GM23248 (cell line): ENCODE measurements around the gene EFNA2. TPM values are rescaled to one million over a fixed set of nuclear protein-coding genes. Genes with fewer than 3 reads are reported as not detected.
"Not testable (repeated sequence)": the region's sequence is repeated elsewhere in the genome, so short reads cannot be mapped to it uniquely, and the experiment has no call there.

ENCODE experiments used
- DNase-seq: peaks from one replicate; pipeline ENCODE4 v3.0.0-alpha.2; 2015
- H2AFZ ChIP-seq: fragments of 200-600 bp; sonication (generic); 2 replicates; pipeline ENCODE4 v1.6.1; 2016; ENCODE audit warnings: antibody characterized with exemption
- H3F3A ChIP-seq: fragments of 200-600 bp; sonication (generic); 2 replicates; pipeline ENCODE4 v1.6.1; 2016; ENCODE audit warnings: mild to moderate bottlenecking, antibody characterized with exemption, mixed run types; ENCODE audit not compliant: insufficient read depth
- H3K27ac ChIP-seq: fragments of 200-600 bp; sonication (generic); 2 replicates; pipeline ENCODE4 v1.5.1; 2016; ENCODE audit warnings: mild to moderate bottlenecking
- H3K27me3 ChIP-seq: fragments of 200-600 bp; sonication (generic); replicated peaks from 2 replicates; pipeline ENCODE4 v1.6.1; 2016; ENCODE audit warnings: mild to moderate bottlenecking; ENCODE audit not compliant: insufficient read depth
- H3K36me3 ChIP-seq: fragments of 200-600 bp; sonication (generic); 2 replicates; pipeline ENCODE4 v1.6.1; 2016; ENCODE audit warnings: low read depth, mild to moderate bottlenecking
- H3K4me1 ChIP-seq: fragments of 200-600 bp; sonication (generic); 2 replicates; pipeline ENCODE4 v1.6.1; 2016; ENCODE audit warnings: mild to moderate bottlenecking; ENCODE audit not compliant: insufficient read depth
- H3K4me2 ChIP-seq: fragments of 200-600 bp; sonication (generic); one replicate; pipeline ENCODE4 v1.6.1; 2016; ENCODE audit warnings: mild to moderate bottlenecking; ENCODE audit not compliant: unreplicated experiment
- H3K4me3 ChIP-seq: fragments of 200-600 bp; sonication (generic); 2 replicates; pipeline ENCODE4 v1.5.1; 2016; ENCODE audit warnings: mild to moderate bottlenecking
- H3K79me2 ChIP-seq: fragments of 200-600 bp; sonication (generic); 2 replicates; pipeline ENCODE4 v1.6.1; 2016; ENCODE audit warnings: mild to moderate bottlenecking; ENCODE audit not compliant: insufficient read depth
- H3K9ac ChIP-seq: fragments of 200-600 bp; sonication (generic); 2 replicates; pipeline ENCODE4 v1.6.1; 2016; ENCODE audit warnings: mild to moderate bottlenecking
- H3K9me2 ChIP-seq: fragments of 200-600 bp; sonication (generic); 2 replicates; pipeline ENCODE4 v1.6.1; 2016; ENCODE audit warnings: mixed run types, mild to moderate bottlenecking, moderate library complexity; ENCODE audit not compliant: insufficient read depth
- H3K9me3 ChIP-seq: fragments of 200-600 bp; sonication (generic); one replicate; pipeline ENCODE4 v1.6.1; 2017; ENCODE audit warnings: low read depth
- H4K20me1 ChIP-seq: fragments of 200-600 bp; sonication (generic); 2 replicates; pipeline ENCODE4 v1.6.0; 2016; ENCODE audit not compliant: insufficient read depth
- EZH2 ChIP-seq: fragments of 200-600 bp; sonication (generic); IDR thresholded peaks from 2 replicates; pipeline ENCODE4 v1.6.1; 2018; ENCODE audit warnings: antibody characterized with exemption, mild to moderate bottlenecking; ENCODE audit not compliant: insufficient read depth, poor library complexity, severe bottlenecking
- EZH2phosphoT487 ChIP-seq: fragments of 200-600 bp; sonication (generic); IDR thresholded peaks from 2 replicates; pipeline ENCODE4 v1.6.1; 2018; ENCODE audit warnings: antibody characterized with exemption, moderate library complexity, mild to moderate bottlenecking, low read depth; ENCODE audit not compliant: insufficient read depth
- WGBS, 2 experiments: methylation state at CpG; one replicate each; pipeline ENCODE4 v1.1.6; 2015 to 2017; ENCODE audit warnings: low lambda C conversion rate in 2 of 2, low coverage in 1 of 2; ENCODE audit errors: missing lambda C conversion rate in 2 of 2; 5-methylcytosine and 5-hydroxymethylcytosine counted together
- in situ Hi-C: fragments of 300-500 bp; cut with MboI; formaldehyde crosslinking; loops from 2 replicates; pipeline ENCODE4 v1.15.0; 2020
- polyA plus RNA-seq: library from polyadenylated mRNA; unstranded; fragments of >200 nt; fragmentation: Nextera tagmentation; extraction: Ambion mirVana; gene quantifications from 2 replicates; pipeline ENCODE4 v1.2.1, GENCODE V29; 2016
- total RNA-seq: library from RNA; depleted of rRNA; stranded (reverse); fragments of >200 nt; shearing (Covaris generic); gene quantifications from 2 replicates; pipeline ENCODE4 v1.2.3, GENCODE V29; 2014

Gene EFNA2
- total and polyA plus RNA-seq, 2 experiments from 2014 or later, result not detected

- peaks cover 16% of the 10 kb centered on the region; the same call in 1 of the 2 replicates for H3K27me3 ChIP-seq
- H4K20me1 ChIP-seq, result no peaks in the 10 kb centered on the region
- H2AFZ ChIP-seq, result peak overlapping the region; percentile 60; the same call in 1 of the 2 replicates
- WGBS, 2 experiments, result 10 to 13% methylated on average over 42 to 58 of the region's 58 CpGs
- H3K4me2 ChIP-seq, result peak overlapping the region; percentile 44
- H3K9me3 ChIP-seq, result no peaks in the 10 kb centered on the region
- H3K4me3 ChIP-seq, result peak overlapping the region; percentile 48
- no peaks in the 10 kb centered on the region for H3K9me2 ChIP-seq
- H3K27ac ChIP-seq, result no peak overlapping the region
- peak; percentile 75 for DNase-seq
- in situ Hi-C loops, result no loop called here
- no peak overlapping the region for H3K9ac ChIP-seq
- no peaks in the 10 kb centered on the region for H3K79me2 ChIP-seq
- H3K36me3 ChIP-seq, result no peaks in the 10 kb centered on the region
- no peaks in the 10 kb centered on the region for H3F3A ChIP-seq
- H3K4me1 ChIP-seq, result no peaks in the 10 kb centered on the region
- TF ChIP-seq EZH2phosphoT487 (no peak), EZH2 (no peak)
Observed at GRCh38 chr19:1315470-1316166, 29.9 kb downstream of the EFNA2 start.

DNA sequence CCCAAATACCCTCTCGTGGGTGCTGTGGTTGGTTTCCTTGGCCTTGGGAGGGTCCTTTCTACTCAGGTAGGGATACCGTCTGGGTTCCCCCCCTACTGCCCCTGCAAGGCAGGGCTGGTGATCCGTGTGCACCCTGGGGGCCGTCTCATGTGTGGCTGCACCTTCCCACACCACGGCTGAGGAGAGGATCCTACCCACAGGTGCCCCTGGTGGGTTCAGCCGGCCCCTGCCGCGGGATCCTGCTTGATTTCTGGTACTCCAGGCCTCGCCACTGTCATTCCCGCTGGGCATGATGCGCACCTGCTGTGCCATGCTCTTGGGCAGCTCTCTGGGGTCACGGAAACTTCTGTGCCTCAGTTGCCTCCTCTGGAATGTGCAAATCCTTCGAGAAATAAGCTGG, 30.8 kb downstream of the EFNA2 start:
- Histone ChIP-seq H3K4me1 (no peaks in the 10 kb centered on the region), H3K27me3 (peaks cover 16% of the 10 kb centered on the region; the same call in 1 of the 2 replicates), H3K79me2 (no peaks in the 10 kb centered on the region), H3F3A (no peaks in the 10 kb centered on the region), H3K27ac (no peak overlapping the region), H3K4me2 (no peak overlapping the region), H2AFZ (no peak overlapping the region), H4K20me1 (no peaks in the 10 kb centered on the region), H3K4me3 (no peak overlapping the region), H3K9me2 (no peaks in the 10 kb centered on the region), H3K9me3 (no peaks in the 10 kb centered on the region), H3K9ac (no peak overlapping the region), H3K36me3 (no peaks in the 10 kb centered on the region)
- in situ Hi-C loops, result no loop called here
- TF ChIP-seq EZH2phosphoT487 (no peak), EZH2 (no peak)
- WGBS, 2 experiments, result 67 to 71% methylated on average over 12 to 13 of the region's 13 CpGs
- DNase-seq, result no peak

GRCh38 chr19:1317274-1318003, 31.8 kb downstream of the EFNA2 start:
- no peaks in the 10 kb centered on the region for H4K20me1 ChIP-seq
- DNase-seq, result no peak
- no peak overlapping the region for H2AFZ ChIP-seq
- H3K27ac ChIP-seq, result no peak overlapping the region
- no peak overlapping the region for H3K4me2 ChIP-seq
- H3K9me3 ChIP-seq, result no peaks in the 10 kb centered on the region
- no peaks in the 10 kb centered on the region for H3K9me2 ChIP-seq
- no peak overlapping the region for H3K9ac ChIP-seq
- in situ Hi-C loops, result no loop called here
- H3K36me3 ChIP-seq, result no peaks in the 10 kb centered on the region
- H3K4me3 ChIP-seq, result no peak overlapping the region
- no peaks in the 10 kb centered on the region for H3F3A ChIP-seq
- no peak for TF ChIP-seq EZH2phosphoT487
- TF ChIP-seq EZH2, result no peak
- H3K79me2 ChIP-seq, result no peaks in the 10 kb centered on the region
- H3K27me3 ChIP-seq, result peaks cover 16% of the 10 kb centered on the region; the same call in 1 of the 2 replicates
- 61 to 65% methylated on average over 17 of the region's 17 CpGs for WGBS, 2 experiments
- H3K4me1 ChIP-seq, result no peaks in the 10 kb centered on the region

DNA sequence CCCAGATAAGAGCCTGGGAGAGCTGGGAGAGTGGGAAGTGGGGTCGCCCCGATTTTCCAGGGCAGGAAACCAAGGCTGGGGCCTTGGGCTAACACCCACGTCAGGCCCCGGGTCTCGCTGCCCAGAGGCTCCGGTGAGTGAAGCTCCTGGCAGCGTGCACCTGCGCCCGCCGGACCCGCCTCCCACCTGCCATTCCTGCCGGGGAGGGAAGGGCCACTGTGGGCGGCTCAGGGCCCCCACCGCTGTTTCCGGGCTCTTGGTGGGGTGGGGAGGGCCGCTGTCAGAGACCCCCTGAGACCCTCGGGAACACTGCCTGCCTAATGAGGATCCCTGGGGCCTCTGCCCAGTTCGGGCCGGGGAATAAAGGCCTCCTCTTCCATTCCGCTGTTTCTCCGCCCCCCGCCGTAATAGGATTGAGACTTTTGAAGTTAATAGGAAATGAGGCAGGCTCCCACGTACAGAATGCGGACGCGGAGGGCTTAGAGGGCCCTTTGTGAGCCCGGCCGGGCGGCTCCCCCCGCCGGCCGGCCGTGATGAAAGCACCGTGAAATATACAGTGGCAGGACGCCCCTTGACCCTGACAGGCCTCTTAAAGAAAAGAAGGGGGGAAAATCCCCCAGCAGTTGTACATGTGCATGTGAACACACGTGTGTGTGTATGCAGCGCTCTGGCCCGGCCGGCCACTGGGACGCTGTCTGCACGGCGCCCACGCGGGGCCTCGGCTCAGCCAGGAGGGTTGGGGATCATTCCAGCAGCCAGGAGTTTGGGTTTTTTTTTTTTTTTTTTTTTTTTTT, 33.2 kb downstream of the EFNA2 start:
- Histone ChIP-seq H4K20me1 (no peaks in the 10 kb centered on the region), H3K9me3 (no peaks in the 10 kb centered on the region), H3K4me1 (no peaks in the 10 kb centered on the region), H3K27ac (no peak overlapping the region), H3F3A (no peaks in the 10 kb centered on the region), H3K9ac (no peak overlapping the region), H3K4me3 (no peak overlapping the region), H3K4me2 (no peak overlapping the region), H3K9me2 (no peaks in the 10 kb centered on the region), H2AFZ (no peak overlapping the region), H3K79me2 (no peaks in the 10 kb centered on the region), H3K36me3 (no peaks in the 10 kb centered on the region), H3K27me3 (peaks cover 16% of the 10 kb centered on the region; the same call in 1 of the 2 replicates)
- 34% methylated on average over 35 to 37 of the region's 46 CpGs for WGBS, 2 experiments
- no peak for DNase-seq
- in situ Hi-C loops, result no loop called here
- TF ChIP-seq EZH2 (no peak), EZH2phosphoT487 (no peak)

GRCh38 chr19:1320282-1320650, 34.6 kb downstream of the EFNA2 start:
- in situ Hi-C loops, DNase-seq, H3F3A ChIP-seq, H3K9ac ChIP-seq, H2AFZ ChIP-seq, H3K4me1 ChIP-seq, H3K79me2 ChIP-seq, H3K27ac ChIP-seq, H3K9me3 ChIP-seq, H3K36me3 ChIP-seq, H3K9me2 ChIP-seq, H4K20me1 ChIP-seq, H3K4me3 ChIP-seq, H3K4me2 ChIP-seq: not testable (repeated sequence)
- WGBS, 2 experiments, result 86 to 88% methylated on average over 3 of the region's 3 CpGs
- peaks cover 16% of the 10 kb centered on the region; the same call in 1 of the 2 replicates for H3K27me3 ChIP-seq
